IPS-20b (cell line): ENCODE measurements around the gene SCFD2.

Source experiments
- H3K27ac ChIP-seq: one replicate; pipeline ENCODE4 v1.5.1; 2013; ENCODE audit warnings: low read length
- H3K27me3 ChIP-seq: 2 replicates; pipeline ENCODE4 v1.6.1; 2013; ENCODE audit warnings: mild to moderate bottlenecking, low read length, inconsistent platforms; ENCODE audit not compliant: insufficient read depth
- H3K36me3 ChIP-seq: 2 replicates; pipeline ENCODE4 v1.6.1; 2013; ENCODE audit warnings: low read depth, mild to moderate bottlenecking, inconsistent platforms, low read length, moderate library complexity; ENCODE audit not compliant: insufficient read depth
- H3K4me1 ChIP-seq: 2 replicates; pipeline ENCODE4 v1.6.1; 2013; ENCODE audit warnings: mild to moderate bottlenecking, control low read depth, inconsistent platforms, low read length, moderate library complexity; ENCODE audit not compliant: insufficient read depth
- H3K4me3 ChIP-seq: 2 replicates; pipeline ENCODE4 v1.5.1; 2013; ENCODE audit warnings: mild to moderate bottlenecking, low read length, inconsistent platforms
- H3K9ac ChIP-seq: 2 replicates; pipeline ENCODE4 v1.6.1; 2013; ENCODE audit warnings: low read depth, mild to moderate bottlenecking, inconsistent platforms, low read length, moderate library complexity
- H3K9me3 ChIP-seq: 2 replicates; pipeline ENCODE4 v1.6.1; 2013; ENCODE audit warnings: mild to moderate bottlenecking, low read depth, low read length, inconsistent platforms; ENCODE audit not compliant: insufficient read depth

Gene SCFD2

GRCh38 chr4:52950226-52950625 is 415.6 kb downstream of the SCFD2 start:
- Histone ChIP-seq H3K36me3 (no peaks in the 10 kb centered on the region), H3K27me3 (no peaks in the 10 kb centered on the region), H3K27ac (no peak overlapping the region), H3K9ac (no peak overlapping the region), H3K9me3 (no peaks in the 10 kb centered on the region), H3K4me1 (peaks cover 12% of the 10 kb centered on the region; the same call in 1 of the 2 replicates), H3K4me3 (no peak overlapping the region)

DNA sequence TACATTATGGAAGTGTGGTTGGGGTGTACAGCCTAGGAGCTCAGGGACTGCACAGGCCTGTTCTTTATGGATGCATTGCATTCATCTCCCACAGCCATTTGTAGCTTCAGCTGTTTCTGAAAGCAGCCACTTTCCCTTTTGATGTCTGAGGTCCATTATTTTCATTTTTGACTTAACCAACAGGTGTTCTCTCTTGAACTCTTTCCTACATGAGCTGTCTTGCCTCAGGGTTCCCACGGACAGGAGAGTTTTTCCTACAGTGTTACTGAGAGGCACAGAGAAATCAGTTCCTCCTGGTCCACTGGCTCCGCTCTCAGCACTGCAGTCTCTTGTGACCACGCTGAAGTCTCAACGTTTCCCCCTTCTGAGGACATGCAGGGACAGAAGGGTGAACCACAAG is 416.5 kb downstream of the SCFD2 start:
- no peaks in the 10 kb centered on the region for H3K27me3 ChIP-seq
- no peak overlapping the region for H3K27ac ChIP-seq
- no peaks in the 10 kb centered on the region for H3K9me3 ChIP-seq
- H3K4me1 ChIP-seq = peaks cover 12% of the 10 kb centered on the region; the same call in 1 of the 2 replicates
- no peak overlapping the region for H3K9ac ChIP-seq
- no peaks in the 10 kb centered on the region for H3K36me3 ChIP-seq
- no peak overlapping the region for H3K4me3 ChIP-seq

GRCh38 chr4:52948057-52948423 is 417.8 kb downstream of the SCFD2 start:
- H3K9ac ChIP-seq = no peak overlapping the region
- H3K4me1 ChIP-seq = peaks cover 12% of the 10 kb centered on the region; the same call in 1 of the 2 replicates
- no peaks in the 10 kb centered on the region for H3K36me3 ChIP-seq
- no peak overlapping the region for H3K4me3 ChIP-seq
- no peaks in the 10 kb centered on the region for H3K9me3 ChIP-seq
- no peaks in the 10 kb centered on the region for H3K27me3 ChIP-seq
- no peak overlapping the region for H3K27ac ChIP-seq

GRCh38 chr4:52947401-52948056 is 418.3 kb downstream of the SCFD2 start:
- Histone ChIP-seq H3K9me3 (no peaks in the 10 kb centered on the region), H3K4me1 (peaks cover 12% of the 10 kb centered on the region; the same call in 1 of the 2 replicates), H3K27me3 (no peaks in the 10 kb centered on the region), H3K4me3 (no peak overlapping the region), H3K27ac (no peak overlapping the region), H3K36me3 (no peaks in the 10 kb centered on the region), H3K9ac (no peak overlapping the region)

DNA sequence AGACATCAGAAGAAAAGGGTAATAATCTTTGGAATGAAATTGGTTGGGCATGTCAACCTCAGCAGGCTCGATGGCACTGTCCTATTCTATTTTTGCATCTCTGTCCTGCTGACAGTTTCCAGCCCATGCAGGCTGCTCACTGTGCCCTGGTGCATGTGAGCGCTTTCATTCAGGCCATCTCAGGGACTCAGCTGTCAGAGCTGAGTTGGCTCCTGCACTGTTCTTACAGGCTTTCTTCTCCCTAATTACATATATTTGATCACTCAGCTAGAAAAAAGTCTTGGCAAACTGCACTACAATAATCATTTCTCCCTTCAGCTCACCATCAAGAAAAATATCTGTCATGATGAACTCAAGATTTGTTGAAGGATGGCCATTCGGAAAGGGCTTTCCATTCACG is 419.0 kb downstream of the SCFD2 start:
- H3K9me3 ChIP-seq = no peaks in the 10 kb centered on the region
- H3K36me3 ChIP-seq = no peaks in the 10 kb centered on the region
- no peak overlapping the region for H3K9ac ChIP-seq
- H3K27ac ChIP-seq = no peak overlapping the region
- H3K27me3 ChIP-seq = no peaks in the 10 kb centered on the region
- peaks cover 12% of the 10 kb centered on the region; the same call in 1 of the 2 replicates for H3K4me1 ChIP-seq
- H3K4me3 ChIP-seq = no peak overlapping the region

DNA sequence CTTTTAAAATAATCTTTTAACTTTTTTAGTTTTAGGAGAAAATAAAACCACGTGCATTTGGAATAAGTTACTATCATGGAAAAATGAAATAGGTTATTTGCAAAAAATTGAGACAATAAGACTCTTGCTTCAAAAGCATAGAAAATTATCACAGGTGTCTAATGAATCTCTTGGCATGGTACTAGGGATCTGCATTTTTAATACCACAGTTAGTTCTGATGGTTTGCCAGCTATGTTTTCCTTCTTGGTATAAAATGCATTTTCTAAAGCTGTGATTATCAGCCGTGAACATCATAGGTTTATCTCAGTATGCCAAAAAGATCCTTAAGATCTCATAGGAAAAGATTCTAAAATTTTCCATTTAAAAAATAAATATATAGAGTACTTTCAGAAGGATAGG is 419.9 kb downstream of the SCFD2 start:
- Histone ChIP-seq H3K4me1 (peaks cover 12% of the 10 kb centered on the region; the same call in 1 of the 2 replicates), H3K27ac (no peak overlapping the region), H3K4me3 (no peak overlapping the region), H3K27me3 (no peaks in the 10 kb centered on the region), H3K9me3 (no peaks in the 10 kb centered on the region), H3K9ac (no peak overlapping the region), H3K36me3 (no peaks in the 10 kb centered on the region)

DNA sequence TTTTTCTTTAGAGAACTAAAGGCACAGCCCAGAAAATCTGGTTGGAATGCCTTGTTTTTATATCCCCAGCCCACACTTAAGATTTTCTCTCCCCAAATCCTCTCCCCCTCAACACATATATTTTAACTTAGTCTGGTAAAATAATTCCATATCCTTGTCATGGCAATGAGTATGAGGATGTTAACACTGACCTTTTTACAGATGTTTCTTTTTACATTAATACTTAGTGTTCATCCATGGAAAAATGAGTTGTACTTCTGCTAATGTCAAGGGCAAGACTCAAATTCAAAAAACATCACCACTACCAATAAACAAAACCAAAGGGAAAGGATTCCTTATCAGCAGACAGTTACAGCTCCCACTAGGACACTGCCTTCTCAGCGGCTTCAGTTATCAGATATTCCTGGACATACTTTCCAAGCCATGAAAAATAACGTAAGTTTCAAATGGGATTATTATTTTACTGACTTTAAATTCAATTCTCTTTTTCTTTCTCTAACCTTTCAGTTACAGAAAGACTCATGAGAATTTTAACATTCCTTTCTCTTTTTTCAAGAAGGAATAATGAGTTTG is 420.4 kb downstream of the SCFD2 start:
- no peak overlapping the region for H3K4me3 ChIP-seq
- no peaks in the 10 kb centered on the region for H3K36me3 ChIP-seq
- no peaks in the 10 kb centered on the region for H3K27me3 ChIP-seq
- no peak overlapping the region for H3K9ac ChIP-seq
- no peak overlapping the region for H3K27ac ChIP-seq
- H3K4me1 ChIP-seq = peaks cover 10% of the 10 kb centered on the region; the same call in 1 of the 2 replicates
- H3K9me3 ChIP-seq = no peaks in the 10 kb centered on the region

DNA sequence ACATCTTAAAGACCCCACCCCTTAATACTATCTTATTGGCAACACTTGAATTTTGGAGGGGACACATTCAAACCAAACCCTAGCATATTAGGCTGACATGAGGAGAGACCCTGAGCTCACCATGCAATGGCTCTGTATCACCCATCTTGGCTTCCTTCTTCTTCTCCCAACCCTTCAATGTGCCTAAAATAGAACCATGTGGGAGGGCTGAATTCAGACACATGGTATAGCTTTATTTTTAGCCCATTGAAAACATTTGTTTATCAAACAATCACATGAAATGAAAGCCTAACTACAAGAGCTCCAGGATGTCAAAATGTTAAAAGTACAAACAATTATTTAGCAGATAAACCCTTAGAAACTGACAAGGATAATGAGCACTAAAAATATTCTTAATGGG is 422.2 kb downstream of the SCFD2 start:
- Histone ChIP-seq H3K4me1 (peaks cover 5% of the 10 kb centered on the region; the same call in 1 of the 2 replicates), H3K36me3 (no peaks in the 10 kb centered on the region), H3K27me3 (no peaks in the 10 kb centered on the region), H3K9me3 (no peaks in the 10 kb centered on the region), H3K27ac (no peak overlapping the region), H3K4me3 (no peak overlapping the region), H3K9ac (no peak overlapping the region)

GRCh38 chr4:52942936-52943335 is 422.9 kb downstream of the SCFD2 start:
- Histone ChIP-seq H3K4me1 (peaks cover 5% of the 10 kb centered on the region; the same call in 1 of the 2 replicates), H3K4me3 (no peak overlapping the region), H3K27ac (no peak overlapping the region), H3K9me3 (no peaks in the 10 kb centered on the region), H3K27me3 (no peaks in the 10 kb centered on the region), H3K9ac (no peak overlapping the region), H3K36me3 (no peaks in the 10 kb centered on the region)

- Histone ChIP-seq H3K4me1 (peaks cover 5% of the 10 kb centered on the region; the same call in 1 of the 2 replicates), H3K9ac (no peak overlapping the region), H3K27me3 (no peaks in the 10 kb centered on the region), H3K9me3 (no peaks in the 10 kb centered on the region), H3K27ac (no peak overlapping the region), H3K36me3 (no peaks in the 10 kb centered on the region), H3K4me3 (no peak overlapping the region)
Measured at GRCh38 chr4:52941450-52941849, 424.4 kb downstream of the SCFD2 start.

- H3K4me3 ChIP-seq = no peak overlapping the region
- no peak overlapping the region for H3K27ac ChIP-seq
- no peaks in the 10 kb centered on the region for H3K36me3 ChIP-seq
- H3K9me3 ChIP-seq = no peaks in the 10 kb centered on the region
- peaks cover 5% of the 10 kb centered on the region; the same call in 1 of the 2 replicates for H3K4me1 ChIP-seq
- no peak overlapping the region for H3K9ac ChIP-seq
- no peaks in the 10 kb centered on the region for H3K27me3 ChIP-seq
Measured at GRCh38 chr4:52939739-52940138, 426.1 kb downstream of the SCFD2 start.

- no peak overlapping the region for H3K9ac ChIP-seq
- no peak overlapping the region for H3K27ac ChIP-seq
- no peaks in the 10 kb centered on the region for H3K36me3 ChIP-seq
- no peak overlapping the region for H3K4me3 ChIP-seq
- peaks cover 5% of the 10 kb centered on the region; the same call in 1 of the 2 replicates for H3K4me1 ChIP-seq
- no peaks in the 10 kb centered on the region for H3K9me3 ChIP-seq
- no peaks in the 10 kb centered on the region for H3K27me3 ChIP-seq
Measured at GRCh38 chr4:52939325-52939724, 426.5 kb downstream of the SCFD2 start.
